ENCODE results near the gene SLC12A2. TPM values are rescaled to one million over a fixed set of nuclear protein-coding genes. Genes with fewer than 3 reads are reported as not detected.

Gene SLC12A2
- total and polyA plus RNA-seq, 2 donors (not counting 1 experiment from before 2014, with no cell fraction given), result 13.7 to 18.6 TPM

- no peaks in the 10 kb centered on the region for H3K9me3 ChIP-seq (ENCODE audit: control insufficient read depth, insufficient read depth, low read depth, low read length)
- H3K9ac ChIP-seq (ENCODE audit: insufficient read depth, low read length), result no peak overlapping the region
- no peaks in the 10 kb centered on the region for H3K27me3 ChIP-seq (ENCODE audit: control insufficient read depth, insufficient read depth, low read length)
- DNase-seq (ENCODE audit: low read depth in 2 of 2), result peak in 1 of 2 donors; percentile 55
- TF ChIP-seq EZH2 (IDR thresholded peaks at IDR 0.05; ENCODE audit: low read length, missing control alignments) (no peak), CTCF (conservative IDR thresholded peaks at IDR 0.05 in 1 of 2, IDR thresholded peaks at IDR 0.05 in 1 of 2; ENCODE audit: low read depth in 1 of 2, low read length in 2 of 2) (no peak)
- H2AFZ ChIP-seq (ENCODE audit: low read length), result no peak overlapping the region
- H3K79me2 ChIP-seq (ENCODE audit: control insufficient read depth, insufficient read depth, low read length), result no peaks in the 10 kb centered on the region
- no peaks in the 10 kb centered on the region for H4K20me1 ChIP-seq (ENCODE audit: control insufficient read depth, extremely low read depth, insufficient read depth, low read length)
- no peak overlapping the region for H3K4me3 ChIP-seq (replicated peaks in 1 of 4; ENCODE audit: control extremely low read depth in 1 of 4, insufficient read depth in 1 of 4, low read depth in 3 of 4, low read length in 4 of 4)
- H3K4me1 ChIP-seq (ENCODE audit: control insufficient read depth, extremely low read depth, insufficient read depth, low read length), result no peaks in the 10 kb centered on the region
- H3K27ac ChIP-seq (ENCODE audit: insufficient read depth, low read length), result no peak overlapping the region
- no peak overlapping the region for H3K4me2 ChIP-seq (ENCODE audit: extremely low read depth, insufficient read depth, low read length)
- no peaks in the 10 kb centered on the region for H3K36me3 ChIP-seq (ENCODE audit: control insufficient read depth, insufficient read depth, low read length)
These were observed 18.1 kb downstream of the SLC12A2 start for GRCh38 chr5:128101676-128102075.

- H3K4me2 ChIP-seq (ENCODE audit: extremely low read depth, insufficient read depth, low read length), result no peak overlapping the region
- H3K4me3 ChIP-seq (replicated peaks in 1 of 4; ENCODE audit: control extremely low read depth in 1 of 4, insufficient read depth in 1 of 4, low read depth in 3 of 4, low read length in 4 of 4), result no peak overlapping the region
- no peak overlapping the region for H3K27ac ChIP-seq (ENCODE audit: insufficient read depth, low read length)
- H4K20me1 ChIP-seq (ENCODE audit: control insufficient read depth, extremely low read depth, insufficient read depth, low read length), result no peaks in the 10 kb centered on the region
- no peak overlapping the region for H2AFZ ChIP-seq (ENCODE audit: low read length)
- H3K27me3 ChIP-seq (ENCODE audit: control insufficient read depth, insufficient read depth, low read length), result no peaks in the 10 kb centered on the region
- H3K36me3 ChIP-seq (ENCODE audit: control insufficient read depth, insufficient read depth, low read length), result no peaks in the 10 kb centered on the region
- H3K9me3 ChIP-seq (ENCODE audit: control insufficient read depth, insufficient read depth, low read depth, low read length), result no peaks in the 10 kb centered on the region
- H3K79me2 ChIP-seq (ENCODE audit: control insufficient read depth, insufficient read depth, low read length), result no peaks in the 10 kb centered on the region
- TF ChIP-seq CTCF (conservative IDR thresholded peaks at IDR 0.05 in 1 of 2, IDR thresholded peaks at IDR 0.05 in 1 of 2; ENCODE audit: low read depth in 1 of 2, low read length in 2 of 2), result no peak
- H3K9ac ChIP-seq (ENCODE audit: insufficient read depth, low read length), result no peak overlapping the region
- DNase-seq (ENCODE audit: low read depth in 2 of 2), result peak in 1 of 2 donors; percentile 14
- no peaks in the 10 kb centered on the region for H3K4me1 ChIP-seq (ENCODE audit: control insufficient read depth, extremely low read depth, insufficient read depth, low read length)
These were observed 21.6 kb downstream of the SLC12A2 start for GRCh38 chr5:128105203-128105602.

- Histone ChIP-seq H3K36me3 (ENCODE audit: control insufficient read depth, insufficient read depth, low read length) (no peaks in the 10 kb centered on the region), H3K79me2 (ENCODE audit: control insufficient read depth, insufficient read depth, low read length) (no peaks in the 10 kb centered on the region), H3K9ac (ENCODE audit: insufficient read depth, low read length) (no peak overlapping the region), H4K20me1 (ENCODE audit: control insufficient read depth, extremely low read depth, insufficient read depth, low read length) (no peaks in the 10 kb centered on the region), H3K27ac (ENCODE audit: insufficient read depth, low read length) (no peak overlapping the region), H3K4me1 (ENCODE audit: control insufficient read depth, extremely low read depth, insufficient read depth, low read length) (no peaks in the 10 kb centered on the region), H3K27me3 (ENCODE audit: control insufficient read depth, insufficient read depth, low read length) (no peaks in the 10 kb centered on the region), H3K9me3 (ENCODE audit: control insufficient read depth, insufficient read depth, low read depth, low read length) (no peaks in the 10 kb centered on the region), H3K4me2 (ENCODE audit: extremely low read depth, insufficient read depth, low read length) (no peak overlapping the region), H3K4me3 (replicated peaks in 1 of 4; ENCODE audit: control extremely low read depth in 1 of 4, insufficient read depth in 1 of 4, low read depth in 3 of 4, low read length in 4 of 4) (no peak overlapping the region), H2AFZ (ENCODE audit: low read length) (no peak overlapping the region)
- TF ChIP-seq CTCF (conservative IDR thresholded peaks at IDR 0.05 in 1 of 2, IDR thresholded peaks at IDR 0.05 in 1 of 2; ENCODE audit: low read depth in 1 of 2, low read length in 2 of 2) (no peak), EZH2 (IDR thresholded peaks at IDR 0.05; ENCODE audit: low read length, missing control alignments) (no peak)
- no peak for DNase-seq (ENCODE audit: low read depth in 2 of 2)
These were observed 25.6 kb downstream of the SLC12A2 start for GRCh38 chr5:128109138-128109537.
